ENCODE results near the gene MON1A.

The MON1A gene

DNA sequence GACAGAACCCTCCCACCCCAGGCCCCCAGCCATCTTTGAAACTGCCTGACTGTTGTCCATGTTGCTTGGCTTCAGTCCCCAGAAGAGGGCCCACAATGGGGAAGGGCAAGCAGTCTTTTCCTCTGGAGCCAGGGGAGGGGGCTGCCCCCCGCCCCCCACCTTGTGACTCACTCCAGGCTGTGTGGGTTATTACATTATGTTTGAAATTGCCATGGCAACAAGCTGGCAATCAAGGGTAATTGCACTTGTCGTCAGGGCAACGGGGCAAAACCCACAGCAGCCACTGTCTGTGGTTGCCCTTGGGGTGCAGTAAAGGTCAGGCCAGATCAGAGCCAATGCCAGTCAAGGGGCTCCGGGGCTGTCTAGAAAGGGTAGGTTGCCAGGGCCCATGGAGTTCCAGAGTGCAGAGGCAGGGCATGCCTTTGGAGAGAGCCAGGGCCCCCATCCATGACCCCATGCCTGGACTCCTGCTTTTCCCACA is 56.8 kb downstream of the MON1A start:
- no peaks in the 10 kb centered on the region for H3K36me3 ChIP-seq (ENCODE audit: low read length)
- H3K9me2 ChIP-seq (replicated peaks; ENCODE audit: insufficient read depth, low read length) = no peaks in the 10 kb centered on the region
- TF ChIP-seq, protein P1, sequence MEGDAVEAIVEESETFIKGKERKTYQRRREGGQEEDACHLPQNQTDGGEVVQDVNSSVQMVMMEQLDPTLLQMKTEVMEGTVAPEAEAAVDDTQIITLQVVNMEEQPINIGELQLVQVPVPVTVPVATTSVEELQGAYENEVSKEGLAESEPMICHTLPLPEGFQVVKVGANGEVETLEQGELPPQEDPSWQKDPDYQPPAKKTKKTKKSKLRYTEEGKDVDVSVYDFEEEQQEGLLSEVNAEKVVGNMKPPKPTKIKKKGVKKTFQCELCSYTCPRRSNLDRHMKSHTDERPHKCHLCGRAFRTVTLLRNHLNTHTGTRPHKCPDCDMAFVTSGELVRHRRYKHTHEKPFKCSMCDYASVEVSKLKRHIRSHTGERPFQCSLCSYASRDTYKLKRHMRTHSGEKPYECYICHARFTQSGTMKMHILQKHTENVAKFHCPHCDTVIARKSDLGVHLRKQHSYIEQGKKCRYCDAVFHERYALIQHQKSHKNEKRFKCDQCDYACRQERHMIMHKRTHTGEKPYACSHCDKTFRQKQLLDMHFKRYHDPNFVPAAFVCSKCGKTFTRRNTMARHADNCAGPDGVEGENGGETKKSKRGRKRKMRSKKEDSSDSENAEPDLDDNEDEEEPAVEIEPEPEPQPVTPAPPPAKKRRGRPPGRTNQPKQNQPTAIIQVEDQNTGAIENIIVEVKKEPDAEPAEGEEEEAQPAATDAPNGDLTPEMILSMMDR (IDR thresholded peaks at IDR 0.05; ENCODE audit: insufficient read depth, low read length, poor library complexity, severe bottlenecking) = no peak
- no peak for TF ChIP-seq EZH2phosphoT487 (conservative IDR thresholded peaks at IDR 0.05; ENCODE audit: low read length)
- H3K9ac ChIP-seq (ENCODE audit: low read length) = no peak overlapping the region
- H3K27ac ChIP-seq (ENCODE audit: low read depth, low read length) = no peak overlapping the region
- no peak overlapping the region for H3K4me2 ChIP-seq (ENCODE audit: low read depth, low read length, poor library complexity, severe bottlenecking)
- H4K20me1 ChIP-seq (ENCODE audit: low read depth, low read length) = no peaks in the 10 kb centered on the region
- H3K27me3 ChIP-seq (ENCODE audit: low read length) = no peaks in the 10 kb centered on the region
- H3F3A ChIP-seq (ENCODE audit: insufficient read depth) = no peaks in the 10 kb centered on the region
- no peak overlapping the region for H2AFZ ChIP-seq (ENCODE audit: low read depth, low read length, severe bottlenecking)
- no peaks in the 10 kb centered on the region for H3K9me3 ChIP-seq (ENCODE audit: insufficient read depth, low read length)
- H3K4me3 ChIP-seq (ENCODE audit: insufficient read depth, low read length, poor library complexity, severe bottlenecking) = no peak overlapping the region
- no peaks in the 10 kb centered on the region for H3K79me2 ChIP-seq (ENCODE audit: insufficient read depth, low read length)

DNA sequence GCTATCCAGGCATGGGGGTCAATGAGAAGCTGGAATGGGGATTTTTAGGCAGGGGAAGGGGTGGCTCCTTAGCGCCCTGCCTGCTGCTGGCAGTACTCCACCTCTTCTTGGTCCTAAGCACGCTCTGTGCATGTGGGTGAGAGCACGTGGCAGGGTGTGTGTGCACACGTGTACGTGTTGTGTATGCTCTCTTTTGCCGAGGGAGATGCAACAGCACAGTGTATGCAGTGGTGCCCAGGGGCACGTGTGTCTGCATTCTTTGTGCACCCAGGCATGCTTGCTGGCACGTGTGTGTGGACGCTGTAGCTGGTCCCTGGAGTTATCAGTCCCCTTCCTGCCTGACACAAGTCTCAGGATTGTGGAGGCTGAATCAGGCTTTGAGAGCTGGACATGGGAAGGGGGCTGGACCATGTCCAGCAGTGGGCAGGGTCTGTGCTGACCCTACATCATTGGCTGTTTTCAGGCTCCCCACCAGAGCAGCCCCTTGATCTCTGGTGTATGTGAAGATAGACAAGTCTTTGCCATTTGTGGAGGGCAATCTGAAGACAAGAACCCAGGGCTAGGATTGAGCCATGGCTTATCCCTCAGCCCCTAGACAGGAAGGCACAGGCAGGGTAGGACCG is 58.0 kb downstream of the MON1A start:
- Histone ChIP-seq H2AFZ (ENCODE audit: low read depth, low read length, severe bottlenecking) (no peak overlapping the region), H4K20me1 (ENCODE audit: low read depth, low read length) (no peaks in the 10 kb centered on the region), H3K36me3 (ENCODE audit: low read length) (no peaks in the 10 kb centered on the region), H3K79me2 (ENCODE audit: insufficient read depth, low read length) (no peaks in the 10 kb centered on the region), H3F3A (ENCODE audit: insufficient read depth) (no peaks in the 10 kb centered on the region), H3K4me3 (ENCODE audit: insufficient read depth, low read length, poor library complexity, severe bottlenecking) (no peak overlapping the region), H3K9me2 (replicated peaks; ENCODE audit: insufficient read depth, low read length) (no peaks in the 10 kb centered on the region), H3K9ac (ENCODE audit: low read length) (no peak overlapping the region), H3K27me3 (ENCODE audit: low read length) (no peaks in the 10 kb centered on the region), H3K9me3 (ENCODE audit: insufficient read depth, low read length) (no peaks in the 10 kb centered on the region), H3K4me2 (ENCODE audit: low read depth, low read length, poor library complexity, severe bottlenecking) (no peak overlapping the region), H3K27ac (ENCODE audit: low read depth, low read length) (no peak overlapping the region)
- TF ChIP-seq EZH2phosphoT487 (conservative IDR thresholded peaks at IDR 0.05; ENCODE audit: low read length) = no peak
- TF ChIP-seq, protein P1 (IDR thresholded peaks at IDR 0.05; ENCODE audit: insufficient read depth, low read length, poor library complexity, severe bottlenecking) = no peak

DNA sequence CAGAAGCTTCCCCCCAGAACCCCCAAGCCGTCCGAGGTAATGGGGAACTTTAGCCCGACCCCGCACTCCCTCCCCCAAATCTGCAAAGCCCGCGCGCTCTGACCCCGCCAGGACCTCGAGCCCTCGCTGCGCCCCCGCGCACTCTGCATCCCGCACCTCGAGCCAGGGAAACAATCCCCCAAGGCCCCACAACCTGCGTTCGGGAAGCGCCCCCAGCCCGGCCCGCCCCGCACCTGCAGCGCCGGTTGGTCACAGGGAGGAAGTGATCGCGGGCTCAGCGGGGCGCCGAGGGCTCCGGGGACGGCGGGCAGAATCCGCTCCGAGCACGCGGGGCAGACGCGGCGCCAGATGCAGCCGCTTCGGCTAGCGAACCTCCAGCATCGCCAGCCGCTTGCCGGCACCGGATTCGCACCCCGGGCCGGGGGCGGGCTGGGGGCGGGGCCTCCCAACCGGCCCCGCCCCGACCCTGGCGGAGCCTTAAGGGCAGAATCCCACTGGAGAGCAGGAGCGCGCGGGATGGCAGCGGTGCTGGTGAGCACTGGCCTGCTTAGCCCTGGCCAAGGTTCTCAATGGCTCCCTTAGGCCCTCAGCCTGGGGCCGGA is 60.0 kb downstream of the MON1A start, which contains the start of gene CAMKV:
Gene CAMKV, minus strand, starts transcription at position 382 of the 602 bp plus-strand sequence. CDS start 7,518 bp downstream, outside the sequence.
- Histone ChIP-seq H3K4me3 (ENCODE audit: insufficient read depth, low read length, poor library complexity, severe bottlenecking) (no peak within 1 kb of the TSS), H3K27me3 (ENCODE audit: low read length) (no peaks in the 10 kb centered on the region), H3K27ac (ENCODE audit: low read depth, low read length) (no peak within 1 kb of the TSS)

More for the DNA sequence above, 60.0 kb downstream of the MON1A start, which contains the start of gene CAMKV:
- H3K4me2 ChIP-seq (ENCODE audit: low read depth, low read length, poor library complexity, severe bottlenecking) = peak within 1 kb of the TSS; percentile 39
- no peaks in the 10 kb centered on the region for H4K20me1 ChIP-seq (ENCODE audit: low read depth, low read length)
- H2AFZ ChIP-seq (ENCODE audit: low read depth, low read length, severe bottlenecking) = no peak within 1 kb of the TSS
- no peaks in the 10 kb centered on the region for H3F3A ChIP-seq (ENCODE audit: insufficient read depth)
- no peaks in the 10 kb centered on the region for H3K79me2 ChIP-seq (ENCODE audit: insufficient read depth, low read length)
- no peak within 1 kb of the TSS for H3K9ac ChIP-seq (ENCODE audit: low read length)
- H3K9me3 ChIP-seq (ENCODE audit: insufficient read depth, low read length) = no peaks in the 10 kb centered on the region
- H3K36me3 ChIP-seq (ENCODE audit: low read length) = no peaks in the 10 kb centered on the region
- TF ChIP-seq, protein P1 (IDR thresholded peaks at IDR 0.05; ENCODE audit: insufficient read depth, low read length, poor library complexity, severe bottlenecking) = no peak
- no peak for TF ChIP-seq EZH2phosphoT487 (conservative IDR thresholded peaks at IDR 0.05; ENCODE audit: low read length)
- H3K9me2 ChIP-seq (replicated peaks; ENCODE audit: insufficient read depth, low read length) = no peaks in the 10 kb centered on the region

All from SU-DHL-6 (cell line).